GM19043 (cell line): ENCODE data around the gene UCP3.

Experiments used
- ATAC-seq: cut with Tn5 transposase; IDR thresholded peaks from one replicate; pipeline ENCODE4 v1.9.1; 2021; ENCODE audit warnings: low read depth; ENCODE audit not compliant: unreplicated experiment

Gene UCP3

GRCh38 chr11:74018331-74019005 is 9.6 kb upstream of the UCP3 start:
- no peak for ATAC-seq

GRCh38 chr11:74017631-74018030 is 8.7 kb upstream of the UCP3 start:
- ATAC-seq = no peak

- no peak for ATAC-seq
Measured at GRCh38 chr11:74015919-74016684, 7.2 kb upstream of the UCP3 start.

GRCh38 chr11:74014880-74015279 is 6.0 kb upstream of the UCP3 start:
- no peak for ATAC-seq

GRCh38 chr11:74013141-74013540 is 4.3 kb upstream of the UCP3 start:
- no peak for ATAC-seq

- no peak for ATAC-seq
Measured at GRCh38 chr11:74012074-74012809, 3.4 kb upstream of the UCP3 start.

GRCh38 chr11:74011360-74012073 is 2.6 kb upstream of the UCP3 start:
- peak; percentile 79 for ATAC-seq

GRCh38 chr11:74010306-74011300 is 1.7 kb upstream of the UCP3 start:
- ATAC-seq = no peak

GRCh38 chr11:74009675-74010305 is 905 bp upstream of the UCP3 start:
- ATAC-seq = no peak

GRCh38 chr11:74009230-74009547 is 304 bp upstream of the UCP3 start:
- ATAC-seq = no peak

GRCh38 chr11:74007691-74008372 is 1.1 kb downstream of the UCP3 start:
- ATAC-seq = no peak

- no peak for ATAC-seq
Measured at GRCh38 chr11:74006743-74007304, 2.1 kb downstream of the UCP3 start.

- ATAC-seq = no peak
Measured at GRCh38 chr11:74005721-74006517, 3.0 kb downstream of the UCP3 start.

GRCh38 chr11:74004759-74005615 is 3.9 kb downstream of the UCP3 start:
- ATAC-seq = no peak

GRCh38 chr11:74004046-74004695 is 4.7 kb downstream of the UCP3 start:
- ATAC-seq = no peak

GRCh38 chr11:74002832-74003231 is 6.1 kb downstream of the UCP3 start:
- ATAC-seq = no peak
